ENCODE measurements around the gene PPP3CA.

DNA sequence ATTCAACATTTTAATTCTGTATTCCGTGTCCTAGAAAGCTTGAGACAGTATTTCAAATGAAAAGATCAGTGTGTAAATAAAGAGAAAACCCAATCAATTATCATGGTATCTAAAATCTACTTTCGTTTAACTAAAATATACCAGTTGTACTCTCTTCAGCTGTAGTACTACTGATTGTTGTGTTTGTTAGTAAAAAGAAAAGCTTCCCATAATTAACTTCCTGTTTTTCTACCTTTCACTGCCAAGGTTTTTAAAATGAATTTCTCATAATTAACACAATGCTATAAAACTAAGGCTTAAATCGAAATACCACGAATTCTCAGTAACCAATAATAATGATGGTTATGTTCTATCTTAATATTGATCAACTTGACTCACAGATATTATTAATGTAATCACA lies 37.4 kb downstream of the PPP3CA start:
- TF ChIP-seq, protein P1, sequence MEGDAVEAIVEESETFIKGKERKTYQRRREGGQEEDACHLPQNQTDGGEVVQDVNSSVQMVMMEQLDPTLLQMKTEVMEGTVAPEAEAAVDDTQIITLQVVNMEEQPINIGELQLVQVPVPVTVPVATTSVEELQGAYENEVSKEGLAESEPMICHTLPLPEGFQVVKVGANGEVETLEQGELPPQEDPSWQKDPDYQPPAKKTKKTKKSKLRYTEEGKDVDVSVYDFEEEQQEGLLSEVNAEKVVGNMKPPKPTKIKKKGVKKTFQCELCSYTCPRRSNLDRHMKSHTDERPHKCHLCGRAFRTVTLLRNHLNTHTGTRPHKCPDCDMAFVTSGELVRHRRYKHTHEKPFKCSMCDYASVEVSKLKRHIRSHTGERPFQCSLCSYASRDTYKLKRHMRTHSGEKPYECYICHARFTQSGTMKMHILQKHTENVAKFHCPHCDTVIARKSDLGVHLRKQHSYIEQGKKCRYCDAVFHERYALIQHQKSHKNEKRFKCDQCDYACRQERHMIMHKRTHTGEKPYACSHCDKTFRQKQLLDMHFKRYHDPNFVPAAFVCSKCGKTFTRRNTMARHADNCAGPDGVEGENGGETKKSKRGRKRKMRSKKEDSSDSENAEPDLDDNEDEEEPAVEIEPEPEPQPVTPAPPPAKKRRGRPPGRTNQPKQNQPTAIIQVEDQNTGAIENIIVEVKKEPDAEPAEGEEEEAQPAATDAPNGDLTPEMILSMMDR (conservative IDR thresholded peaks at IDR 0.05; ENCODE audit: low read depth, low read length), result no peak
- TF ChIP-seq EZH2phosphoT487 (IDR thresholded peaks at IDR 0.05; ENCODE audit: borderline replicate concordance, low read length), result no peak
